GM03348 (cell line): ENCODE measurements around the gene ACOT7.
"Not testable (repeated sequence)": the region's sequence is repeated elsewhere in the genome, so short reads cannot be mapped to it uniquely, and the experiment has no call there.

Experiments
- DNase-seq: peaks from one replicate; pipeline ENCODE4 v3.0.0; 2012; ENCODE audit warnings: low spot score

ACOT7 gene

DNA sequence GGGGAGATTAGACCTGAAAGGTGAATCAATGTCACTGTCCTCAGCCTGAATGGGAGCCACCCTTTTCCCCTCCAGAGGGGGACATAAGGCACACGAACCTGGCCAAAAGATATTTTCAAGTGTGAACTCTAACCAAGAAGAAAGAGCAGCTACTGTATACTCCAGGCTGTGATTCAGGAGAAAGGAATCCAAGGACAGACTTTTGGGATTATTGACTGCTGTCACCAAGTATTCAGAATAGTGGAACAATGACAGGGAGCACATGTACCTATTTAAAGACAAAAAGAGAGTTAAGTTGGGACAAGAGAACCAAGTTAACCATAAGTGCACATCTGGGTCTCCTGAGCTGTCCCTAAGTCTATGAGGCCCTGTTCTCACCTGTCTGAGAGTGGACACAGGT lies 160.2 kb downstream of the ACOT7 start:
- no peak for DNase-seq

DNA sequence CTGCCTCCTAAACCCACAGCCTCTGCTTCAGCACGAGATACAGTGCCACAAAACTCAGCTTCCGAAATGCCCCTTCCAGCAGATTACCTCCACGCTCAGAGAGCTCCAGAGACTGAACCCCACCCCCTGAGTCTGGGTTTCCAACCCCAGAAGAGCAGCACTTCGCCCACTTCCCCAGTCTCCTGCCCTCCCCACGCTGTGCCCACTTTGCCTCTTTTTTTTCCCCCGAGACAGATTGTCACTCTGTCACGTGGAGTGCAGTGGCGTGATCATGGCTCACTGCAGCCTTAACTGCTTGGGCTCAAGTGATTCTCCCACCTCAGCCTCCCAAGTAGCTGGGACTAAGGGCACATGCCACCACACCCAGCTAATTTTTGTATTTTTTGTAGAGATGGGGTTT lies 167.9 kb downstream of the ACOT7 start:
- DNase-seq: no peak

DNA sequence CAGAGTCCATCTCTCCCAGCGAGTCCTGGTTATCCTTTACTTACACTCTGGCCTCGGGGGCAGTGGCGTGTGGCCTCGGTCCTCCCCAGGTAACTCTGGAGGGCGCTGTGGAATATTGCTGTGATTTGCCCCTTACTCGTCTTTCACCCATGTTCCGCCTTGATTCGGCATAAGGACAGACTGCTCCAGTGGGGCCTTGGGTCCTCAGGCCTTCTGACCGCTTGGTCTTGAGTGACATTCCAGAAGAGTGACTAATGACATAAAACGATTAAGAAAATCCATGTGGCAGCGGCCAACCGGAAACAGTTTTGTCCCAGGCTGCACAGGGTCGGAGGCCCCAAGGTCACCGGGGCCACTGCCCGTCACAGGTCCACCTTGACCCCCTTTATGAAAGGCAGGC lies 168.8 kb downstream of the ACOT7 start:
- no peak for DNase-seq

DNA sequence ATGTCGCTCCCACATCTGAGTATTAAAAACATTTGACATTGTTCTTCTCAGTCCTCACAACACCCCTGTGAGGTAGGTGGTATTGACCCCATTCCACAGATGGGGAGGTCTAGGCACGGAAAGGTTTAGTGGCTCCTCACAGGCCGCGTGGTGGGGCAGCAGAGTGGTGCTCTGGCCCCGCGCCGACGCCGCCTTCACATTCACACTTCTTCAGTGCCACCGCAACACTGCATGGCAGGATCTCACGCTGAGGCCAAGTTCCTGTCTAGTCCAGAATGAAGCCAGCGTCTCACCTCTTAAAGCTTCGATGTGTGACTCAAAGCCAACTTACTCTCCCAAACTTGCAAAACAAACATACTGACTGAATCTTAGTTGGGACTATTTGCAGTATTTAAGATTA lies 169.9 kb downstream of the ACOT7 start:
- DNase-seq: no peak

DNA sequence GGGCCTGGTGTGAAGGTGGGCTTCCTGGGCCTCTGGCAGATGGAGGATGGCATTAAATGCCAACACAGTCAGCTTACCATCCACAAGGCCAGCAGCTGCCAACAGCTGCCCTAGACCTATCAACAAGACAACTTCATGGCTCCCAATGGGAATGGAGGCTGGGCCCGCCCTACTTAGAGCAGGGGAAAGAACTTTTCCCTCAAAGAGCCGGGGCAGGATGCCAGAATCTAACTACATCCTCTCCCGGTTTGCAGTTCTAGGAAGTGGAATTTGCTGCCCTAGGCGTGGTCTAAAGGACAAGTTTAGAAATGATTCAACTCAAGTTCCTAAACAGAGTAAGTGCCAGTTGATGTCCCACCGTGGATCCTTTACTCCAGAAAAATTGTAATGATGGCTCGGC lies 170.9 kb downstream of the ACOT7 start:
- no peak for DNase-seq

GRCh38 chr1:6221210-6221784 lies 172.3 kb downstream of the ACOT7 start:
- DNase-seq: no peak

DNA sequence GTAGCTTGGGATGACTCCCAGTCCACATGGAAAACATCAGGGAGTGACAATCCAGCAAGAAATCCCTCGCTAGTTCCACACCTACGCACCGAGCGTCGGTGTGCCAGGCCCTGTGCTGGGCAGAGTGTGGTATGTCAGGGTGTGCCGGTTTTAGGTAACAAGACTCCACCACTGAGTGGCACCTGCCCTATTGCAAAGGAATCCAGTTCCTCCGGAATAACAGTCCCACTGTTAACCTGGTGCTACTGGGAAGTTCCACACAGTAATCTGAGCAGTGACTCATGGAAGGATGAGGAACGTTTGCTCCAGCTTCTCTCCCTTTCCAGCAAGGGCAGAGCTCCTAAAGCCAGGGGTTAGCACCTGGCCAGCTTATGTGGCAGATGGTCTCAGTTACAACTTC lies 173.3 kb downstream of the ACOT7 start:
- no peak for DNase-seq

DNA sequence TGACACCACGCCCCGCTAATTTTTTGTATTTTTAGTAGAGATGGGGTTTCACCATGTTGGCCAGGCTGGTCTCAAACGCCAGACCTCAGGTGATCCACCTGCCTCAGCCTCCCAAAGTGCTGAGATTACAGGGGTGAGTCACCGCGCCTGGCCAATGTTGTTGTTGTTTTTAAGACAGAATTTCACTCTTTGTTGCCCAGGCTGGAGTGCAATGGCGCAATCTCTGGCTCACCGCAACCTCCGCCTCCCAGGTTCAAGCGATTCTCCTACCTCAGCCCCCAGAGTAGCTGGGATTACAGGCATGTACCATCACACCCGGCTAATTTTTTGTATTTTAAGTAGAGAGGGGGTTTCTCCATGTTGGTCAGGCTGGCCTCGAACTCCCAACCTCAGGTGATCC lies 173.9 kb downstream of the ACOT7 start:
- DNase-seq: not testable (repeated sequence)

DNA sequence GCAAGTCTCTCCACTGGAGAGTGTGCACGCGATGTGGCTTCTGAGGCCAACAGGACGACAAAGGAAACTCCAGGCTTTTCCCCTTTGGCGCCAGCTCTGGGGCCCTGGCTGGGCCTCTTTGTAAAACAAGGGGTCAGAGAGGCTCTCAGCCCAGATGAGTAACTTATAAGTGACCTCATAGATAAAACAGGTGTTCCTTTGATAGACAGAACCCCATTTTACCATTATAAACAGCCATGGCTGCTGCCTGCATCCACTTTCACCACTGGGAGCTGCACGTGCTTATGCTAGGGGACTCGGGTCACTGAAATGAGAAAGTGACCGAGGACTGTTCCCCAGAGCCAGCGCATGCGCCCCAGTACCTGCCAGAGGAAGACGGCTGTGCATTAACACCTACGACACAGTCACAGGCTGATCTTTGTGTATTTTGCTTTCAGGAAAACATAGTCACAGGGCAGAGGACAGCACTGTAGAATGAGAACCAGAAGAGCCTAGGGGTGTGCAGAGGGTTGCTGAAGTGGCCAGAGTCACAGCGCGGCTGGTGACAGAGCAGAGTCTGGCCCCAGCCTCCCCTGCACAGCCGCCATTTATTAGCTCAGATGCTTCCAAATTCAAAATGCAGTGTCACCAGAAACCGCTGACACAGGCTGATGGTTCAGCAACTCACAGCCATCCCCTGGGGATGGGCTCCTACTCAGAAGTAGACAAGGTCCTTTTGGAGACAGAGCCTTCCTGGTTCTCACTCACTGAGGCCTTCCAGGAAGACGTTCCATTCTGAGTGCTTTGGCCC lies 175.0 kb downstream of the ACOT7 start:
- no peak for DNase-seq
